K562 (cell line): ENCODE results near the gene SIRT3. TPM values are rescaled to one million over a fixed set of nuclear protein-coding genes. Genes with fewer than 3 reads are reported as not detected.
A peak's percentile ranks its signal among the peaks of the same experiment; 100 is the strongest.

ENCODE experiments used
- ARID3A ChIP-seq: IDR thresholded peaks from 2 replicates; pipeline ENCODE4 v1.6.1; 2012; ENCODE audit warnings: low read depth, low read length, improper control_type of control experiment, borderline replicate concordance
- ATF7 ChIP-seq: fragments of 450-650 bp; IDR thresholded peaks from 2 replicates; pipeline ENCODE4 v1.7.1; 2014; ENCODE audit warnings: mild to moderate bottlenecking, moderate library complexity
- DPF2 ChIP-seq: fragments of 450-650 bp; IDR thresholded peaks from 2 replicates; pipeline ENCODE4 v1.6.1; 2016
- EHMT2 ChIP-seq: fragments of 450-650 bp; IDR thresholded peaks from 2 replicates; pipeline ENCODE4 v1.6.1; 2018; ENCODE audit warnings: antibody characterized with exemption
- EP300 ChIP-seq: IDR thresholded peaks from 2 replicates; pipeline ENCODE4 v1.6.1; 2012; ENCODE audit warnings: low read length, improper control_type of control experiment
- HDAC6 ChIP-seq: IDR thresholded peaks from 2 replicates; pipeline ENCODE4 v1.6.1; 2012; ENCODE audit warnings: low read depth, mild to moderate bottlenecking, control low read depth, inconsistent platforms, low read length, moderate library complexity
- HDGF ChIP-seq: fragments of 450-650 bp; IDR thresholded peaks from 2 replicates; pipeline ENCODE4 v1.6.1; 2016
- MAFK ChIP-seq: IDR thresholded peaks from 2 replicates; pipeline ENCODE4 v1.6.1; 2011; ENCODE audit warnings: low read length, improper control_type of control experiment
- MCM5 ChIP-seq: fragments of 450-650 bp; IDR thresholded peaks from 2 replicates; pipeline ENCODE4 v1.6.1; 2016; ENCODE audit warnings: low read depth
- RAD21 ChIP-seq, 2 experiments: fragments of 250-450 bp in 1 of 2; fragments of 450-650 bp in 1 of 2; sonication (Bioruptor Pico) in 1 of 2; formaldehyde crosslinking in 1 of 2; IDR thresholded peaks in 1 of 2; conservative IDR thresholded peaks in 1 of 2; 2 replicates each; pipeline versions ENCODE4 v1.4.0 to v1.8.0; 2020 to 2022; ENCODE audit warnings: mild to moderate bottlenecking in 2 of 2, moderate library complexity in 1 of 2
- REST ChIP-seq, 2 experiments: fragments of 450-650 bp; formaldehyde crosslinking in 1 of 2; IDR thresholded peaks; 2 replicates each; pipeline versions ENCODE4 v1.4.0 to v1.6.1; 2014 to 2020; ENCODE audit warnings: mild to moderate bottlenecking in 2 of 2, borderline replicate concordance in 1 of 2, low read depth in 1 of 2
- SMARCA5 ChIP-seq: fragments of 450-650 bp; IDR thresholded peaks from 2 replicates; pipeline ENCODE4 v1.6.1; 2016
- TFAP4 ChIP-seq: sonication (generic); formaldehyde crosslinking; IDR thresholded peaks from 2 replicates; pipeline ENCODE4 v1.8.0; 2022; ENCODE audit warnings: missing genetic modification reagents, mild to moderate bottlenecking, moderate library complexity, borderline replicate concordance
- ZBTB12 ChIP-seq: fragments of 250-450 bp; sonication (Bioruptor Pico); IDR thresholded peaks from 2 replicates; pipeline ENCODE4 v1.4.0; 2020
- ZNF551 ChIP-seq: fragments of 250-450 bp; sonication (Bioruptor Pico); IDR thresholded peaks from 2 replicates; pipeline ENCODE4 v1.5.0; 2021; ENCODE audit warnings: mild to moderate bottlenecking, moderate library complexity
- ZNF57 ChIP-seq: fragments of 450-650 bp; formaldehyde crosslinking; IDR thresholded peaks from 2 replicates; pipeline ENCODE4 v1.4.0; 2020; ENCODE audit warnings: mild to moderate bottlenecking, moderate library complexity
- ZNF764 ChIP-seq: fragments of 250-450 bp; sonication (Bioruptor Pico); IDR thresholded peaks from 2 replicates; pipeline ENCODE4 v1.4.0; 2020; ENCODE audit warnings: low read depth, mild to moderate bottlenecking, moderate library complexity
- polyA plus RNA-seq, 8 experiments: library from polyadenylated mRNA; depleted of rRNA in 4 of 8; stranded (reverse) in 5 of 8; unstranded in 3 of 8; fragments of >200 nt; fragmentation: Nextera tagmentation in 2 of 8; fragmentation: Illumina TruSeq in 1 of 8; extraction: Ambion mirVana in 2 of 8; extraction: Trizol in 1 of 8; gene quantifications; 2 replicates each; pipeline versions ENCODE4 v1.2.1 to v1.2.3, GENCODE V29; 2011 to 2014; ENCODE audit warnings: inconsistent platforms in 1 of 8, missing spikeins in 1 of 8
- total RNA-seq, 7 experiments: library from RNA; depleted of rRNA in 6 of 7; stranded (reverse); fragments of >200 nt in 6 of 7; fragmentation: Illumina TruSeq in 2 of 7; extraction: Trizol in 2 of 7; gene quantifications; 2 replicates each; pipeline versions ENCODE4 v1.2.1 to v1.2.3, GENCODE V29; 2011 to 2021; ENCODE audit warnings: low replicate concordance in 1 of 7

SIRT3 gene
- total and polyA plus RNA-seq, 9 of the 15 experiments (the other 6 are each of a cell fraction or from before 2014, with no cell fraction given), result 1.9 to 27.5 (median 14.5) TPM

GRCh38 chr11:235997-236773 lies at the start of gene SIRT3 (continued):
- TF ChIP-seq EP300 (no peak; the same call in 1 of the 2 replicates), ZNF551 (no peak), HDAC6 (no peak), DPF2 (peak; percentile 63), MCM5 (no peak), HDGF (no peak), EHMT2 (no peak), ZNF57 (no peak), TFAP4 (CRISPR knock-in tag) (peak; percentile 19), MAFK (no peak), RAD21 (CRISPR knock-in tag; conservative IDR thresholded peaks at IDR 0.05 in 1 of 2, IDR thresholded peaks at IDR 0.05 in 1 of 2) (no peak), ARID3A (no peak), SMARCA5 (peak; percentile 76), ZNF764 (CRISPR knock-in tag) (no peak), ZBTB12 (CRISPR knock-in tag) (no peak), ATF7 (no peak), REST (IDR thresholded peaks at IDR 0.05; ENCODE audit: borderline replicate concordance) (no peak; the same call in 1 of the 2 replicates), REST (CRISPR knock-in tag; IDR thresholded peaks at IDR 0.05; ENCODE audit: low read depth) (peak; percentile 47; the same call in 1 of the 2 replicates)
